NCI-H460 (cell line): Measurements from ENCODE around the gene PPP2R2B. TPM values are rescaled to one million over a fixed set of nuclear protein-coding genes. Genes with fewer than 3 reads are reported as not detected.
"Not testable (repeated sequence)": the region's sequence is repeated elsewhere in the genome, so short reads cannot be mapped to it uniquely, and the experiment has no call there.

Experiments used
- DNase-seq: peaks from one replicate; pipeline ENCODE4 v3.0.0-alpha.2; 2016; ENCODE audit warnings: low read depth; ENCODE audit errors: extremely low read depth
- total RNA-seq: library from RNA; depleted of rRNA; stranded (reverse); fragments of >200 nt; shearing (Covaris generic); gene quantifications from 2 replicates; pipeline ENCODE4 v1.2.3, GENCODE V29; 2014

PPP2R2B gene
- total RNA-seq, 1 experiment from 2014 or later, result not detected

GRCh38 chr5:146565764-146566367 is 312.7 kb downstream of the PPP2R2B start:
- DNase-seq, result peak; percentile 75

GRCh38 chr5:146564007-146564762 is 314.4 kb downstream of the PPP2R2B start:
- no peak for DNase-seq

DNA sequence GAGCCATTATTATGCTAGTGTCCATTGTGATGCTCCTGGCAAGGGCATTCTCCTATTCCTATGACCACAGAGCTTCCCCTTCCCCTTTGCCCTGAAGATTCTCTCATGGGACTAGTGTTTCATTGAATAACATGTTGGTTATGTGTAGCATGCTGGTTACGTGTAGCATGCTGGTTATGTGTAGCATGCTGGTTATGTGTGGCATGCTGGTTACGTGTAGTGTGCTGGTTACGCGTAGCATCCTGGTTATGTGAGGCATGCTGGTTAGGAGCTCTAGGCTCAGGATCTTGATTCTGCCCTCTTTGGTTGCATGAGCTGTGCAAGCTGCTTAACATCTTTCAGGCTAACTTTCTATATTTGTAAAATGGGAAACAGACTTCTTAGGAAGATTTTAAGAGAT is 316.1 kb downstream of the PPP2R2B start:
- no peak for DNase-seq

GRCh38 chr5:146561711-146562110 is 316.8 kb downstream of the PPP2R2B start:
- DNase-seq, result no peak

DNA sequence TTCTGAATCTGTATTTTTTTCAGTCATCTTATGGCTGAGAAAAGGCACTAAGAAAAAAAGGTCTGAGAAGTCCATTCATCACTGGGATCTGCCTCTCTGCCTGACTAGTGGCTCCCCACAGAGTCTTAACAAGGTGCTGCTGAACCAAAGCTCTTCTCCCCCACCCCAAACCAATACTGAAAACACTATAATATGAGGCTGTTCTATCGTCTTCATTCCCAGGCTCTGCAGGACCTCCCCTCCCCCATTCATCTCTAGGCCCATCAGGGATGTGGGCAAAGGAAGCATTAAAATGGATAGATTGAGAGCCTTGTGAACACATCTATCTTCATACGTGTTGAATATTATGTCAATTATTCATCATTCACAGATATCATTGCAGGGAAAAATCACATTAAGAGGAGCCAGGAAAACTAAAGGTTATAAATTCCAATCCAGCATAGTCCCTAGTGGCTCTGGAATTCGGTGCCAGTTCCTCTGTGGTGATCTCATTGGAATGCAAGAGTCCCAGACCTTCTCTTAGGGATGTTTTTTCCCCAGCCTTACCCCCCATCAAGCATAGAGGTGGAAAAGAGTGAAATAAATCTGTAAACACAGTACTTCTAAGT is 318.2 kb downstream of the PPP2R2B start:
- DNase-seq, result no peak

DNA sequence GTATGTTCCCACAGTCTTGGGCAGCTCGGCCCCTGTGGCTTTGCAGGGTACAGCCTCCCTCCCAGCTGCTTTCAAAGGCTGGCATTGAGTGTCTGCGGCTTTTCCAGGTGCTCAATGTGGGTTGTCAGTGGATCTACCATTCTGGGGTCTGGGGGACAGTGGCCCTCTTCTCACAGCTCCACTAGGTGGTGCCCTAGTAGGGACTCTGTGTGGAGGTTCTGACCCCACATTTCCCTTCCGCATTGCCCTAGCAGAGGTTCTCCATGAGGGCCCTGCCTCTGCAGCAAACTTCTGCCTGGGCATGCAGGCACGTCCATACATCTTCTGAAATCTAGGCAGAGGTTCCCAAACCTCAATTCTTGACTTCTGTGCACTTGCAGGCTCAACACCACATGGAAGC is 321.7 kb downstream of the PPP2R2B start:
- not testable (repeated sequence) for DNase-seq

- DNase-seq, result no peak
Measured at GRCh38 chr5:146553446-146553845, 325.1 kb downstream of the PPP2R2B start.

- DNase-seq, result no peak
Measured at GRCh38 chr5:146549615-146550014, 328.9 kb downstream of the PPP2R2B start.

DNA sequence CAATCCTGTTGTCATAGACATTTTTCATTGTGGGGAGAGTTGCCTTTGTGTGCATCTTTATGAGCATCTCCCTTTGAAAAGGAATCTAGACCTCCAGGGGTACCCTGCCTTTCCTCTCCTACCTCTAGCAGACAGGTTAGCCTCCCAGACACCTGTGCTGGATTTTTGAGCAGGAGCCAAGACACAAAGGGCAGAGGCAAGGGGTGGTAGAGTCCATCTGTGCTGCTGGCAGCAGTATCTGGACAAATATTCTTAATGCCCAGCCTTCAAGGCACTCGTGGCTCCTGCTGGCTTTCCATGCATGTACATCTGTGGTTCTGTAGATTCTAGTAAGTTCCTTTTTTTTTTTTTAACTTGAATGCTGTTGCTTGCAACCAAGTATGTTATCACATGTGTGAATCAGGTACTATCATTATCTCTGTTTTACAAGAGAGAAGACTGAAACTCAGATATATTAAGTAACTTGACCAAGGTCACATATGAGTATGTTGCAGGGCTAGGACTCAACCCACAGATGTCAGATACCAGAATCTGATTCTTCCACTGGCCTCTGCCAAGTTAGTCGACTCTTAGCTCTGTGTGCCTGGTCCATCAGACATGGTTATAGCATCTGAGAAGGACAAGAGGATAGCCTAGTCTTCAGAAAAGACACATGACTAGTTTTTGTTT is 329.6 kb downstream of the PPP2R2B start:
- no peak for DNase-seq

DNA sequence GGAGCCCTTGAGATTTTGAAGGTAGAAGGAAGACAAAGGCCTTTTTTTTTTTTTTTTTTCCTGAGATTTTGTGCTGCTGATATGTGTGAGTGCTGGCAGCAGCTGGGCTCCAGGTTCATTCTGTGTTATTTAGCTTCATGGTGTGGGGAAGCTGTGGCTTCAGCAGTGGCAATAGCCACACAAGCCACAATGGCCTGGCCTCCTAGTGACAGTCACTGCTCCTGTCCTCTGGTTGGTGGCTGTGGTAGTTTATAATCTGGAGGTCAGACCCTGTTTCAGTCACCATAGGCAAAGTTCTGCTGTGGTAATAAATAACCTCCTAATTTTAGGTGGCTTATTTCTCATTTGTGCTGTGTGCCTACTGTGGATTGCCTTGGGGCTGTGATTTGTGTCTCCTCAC is 334.3 kb downstream of the PPP2R2B start:
- DNase-seq, result no peak

- peak; percentile 68 for DNase-seq
Measured at GRCh38 chr5:146541958-146542849, 336.4 kb downstream of the PPP2R2B start.

GRCh38 chr5:146540414-146540813 is 338.1 kb downstream of the PPP2R2B start:
- DNase-seq, result no peak

DNA sequence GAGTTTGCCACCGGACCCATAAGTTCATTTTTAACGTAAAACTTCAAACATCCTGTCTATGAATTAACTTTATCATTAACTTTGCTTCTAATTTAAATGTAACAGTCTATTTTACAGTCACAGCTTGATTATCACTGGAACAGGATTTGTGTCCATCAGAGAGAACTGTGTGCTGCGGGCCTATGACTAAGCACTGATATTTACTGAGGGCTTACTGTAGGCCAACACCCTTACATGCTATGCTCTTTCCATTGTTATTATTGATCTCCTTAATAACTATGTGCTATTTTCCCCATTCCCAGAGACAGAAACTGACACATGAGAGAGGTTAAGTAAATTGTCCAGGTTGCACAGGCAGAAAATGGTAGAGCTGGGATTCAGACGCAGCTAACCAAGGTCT is 338.6 kb downstream of the PPP2R2B start:
- DNase-seq, result peak; percentile 37

GRCh38 chr5:146538432-146538831 is 340.1 kb downstream of the PPP2R2B start:
- DNase-seq, result no peak

- DNase-seq, result no peak
Measured at GRCh38 chr5:146533882-146534281, 344.7 kb downstream of the PPP2R2B start.

DNA sequence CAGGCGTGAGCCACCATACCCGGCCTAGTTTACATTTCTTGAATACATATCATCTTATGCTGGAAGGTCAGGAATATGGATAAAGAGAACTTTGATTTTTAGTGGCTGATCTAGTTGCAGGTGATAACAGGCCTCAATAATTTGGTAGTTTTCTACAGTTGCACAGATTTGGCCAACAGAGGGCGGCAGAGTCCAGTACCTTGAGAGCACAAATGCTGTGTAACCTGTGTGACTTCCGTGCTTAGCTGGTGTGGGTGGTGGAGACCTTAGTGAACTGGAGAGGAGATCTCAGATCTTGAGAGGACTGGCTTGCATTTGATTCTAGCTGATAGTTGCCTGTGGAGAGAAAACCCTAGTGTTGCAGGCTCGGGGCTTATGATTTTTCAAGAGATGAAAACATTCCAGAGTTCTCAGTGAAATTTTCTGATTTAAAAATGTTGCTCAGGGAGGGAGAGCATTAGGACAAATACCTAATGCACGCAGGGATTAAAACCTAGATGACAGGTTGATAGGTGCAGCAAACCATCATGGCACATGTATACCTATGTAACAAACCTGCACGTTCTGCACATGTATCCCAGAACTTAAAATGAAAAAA is 345.2 kb downstream of the PPP2R2B start:
- DNase-seq, result peak; percentile 80
